ENCODE results near the gene RBM26.

Gene RBM26

GRCh38 chr13:79273045-79273444 is 133.0 kb downstream of the RBM26 start:
- no peak for DNase-seq (ENCODE audit: low read depth)

- DNase-seq (ENCODE audit: low read depth), result no peak
Measured at GRCh38 chr13:79271616-79272015, 134.4 kb downstream of the RBM26 start.

- DNase-seq (ENCODE audit: low read depth), result no peak
Measured at GRCh38 chr13:79270859-79271258, 135.2 kb downstream of the RBM26 start.

Data from activated T-cell treated with anti-CD3 and anti-CD28 coated beads for 48 hours (primary cell).